GM23338 (cell line): Measurements from ENCODE around the gene SULF2. TPM values are rescaled to one million over a fixed set of nuclear protein-coding genes. Genes with fewer than 3 reads are reported as not detected.

ENCODE experiments used
- ATAC-seq: fragments of 200-7000 bp; cut with Tn5 transposase; 3 replicates; pipeline ENCODE4 v1.9.1; 2020
- DNase-seq: peaks from one replicate; pipeline ENCODE4 v3.0.0-alpha.2; 2015; ENCODE audit warnings: low spot score
- H2AFZ ChIP-seq: fragments of 200-600 bp; sonication (generic); 2 replicates; pipeline ENCODE4 v1.8.0; 2016; ENCODE audit warnings: antibody characterized with exemption, mild to moderate bottlenecking, moderate library complexity
- H3F3A ChIP-seq: fragments of 200-600 bp; sonication (generic); replicated peaks from 2 replicates; pipeline ENCODE4 v1.8.0; 2017; ENCODE audit warnings: antibody characterized with exemption, mixed run types, low read depth
- H3K27ac ChIP-seq: fragments of 200-600 bp; sonication (generic); 2 replicates; pipeline ENCODE4 v1.6.1; 2016; ENCODE audit warnings: low read depth
- H3K27me3 ChIP-seq: fragments of 200-600 bp; sonication (generic); 2 replicates; pipeline ENCODE4 v1.8.0; 2016; ENCODE audit warnings: mild to moderate bottlenecking, mixed run types, moderate library complexity; ENCODE audit not compliant: insufficient read depth
- H3K36me3 ChIP-seq: fragments of 200-600 bp; sonication (generic); 2 replicates; pipeline ENCODE4 v1.8.0; 2016; ENCODE audit warnings: mild to moderate bottlenecking; ENCODE audit not compliant: insufficient read depth
- H3K4me1 ChIP-seq: fragments of 200-600 bp; sonication (generic); 2 replicates; pipeline ENCODE4 v1.8.0; 2016; ENCODE audit warnings: mild to moderate bottlenecking, moderate library complexity; ENCODE audit not compliant: insufficient read depth
- H3K4me2 ChIP-seq: fragments of 200-600 bp; sonication (generic); 2 replicates; pipeline ENCODE4 v1.7.1; 2017; ENCODE audit warnings: mixed run types
- H3K4me3 ChIP-seq: fragments of 200-600 bp; sonication (generic); 2 replicates; pipeline ENCODE4 v1.6.1; 2016; ENCODE audit warnings: mixed run types
- H3K79me2 ChIP-seq: fragments of 200-600 bp; sonication (generic); replicated peaks from 2 replicates; pipeline ENCODE4 v1.8.0; 2017; ENCODE audit warnings: mild to moderate bottlenecking; ENCODE audit not compliant: insufficient read depth
- H3K9me2 ChIP-seq: fragments of 200-600 bp; sonication (generic); 2 replicates; pipeline ENCODE4 v1.8.0; 2017; ENCODE audit not compliant: insufficient read depth
- H4K20me1 ChIP-seq: fragments of 200-600 bp; sonication (generic); replicated peaks from 2 replicates; pipeline ENCODE4 v1.8.0; 2017; ENCODE audit warnings: mild to moderate bottlenecking; ENCODE audit not compliant: insufficient read depth
- H3K27ac Mint-ChIP-seq: 2 replicates; pipeline ENCODE4 v1.8.0; 2020; ENCODE audit warnings: inconsistent platforms, mild to moderate bottlenecking, moderate library complexity, mixed read lengths
- H3K27me3 Mint-ChIP-seq: 3 replicates; pipeline ENCODE4 v1.8.0; 2022; ENCODE audit warnings: low read depth, mild to moderate bottlenecking, moderate library complexity, mixed read lengths, inconsistent platforms; ENCODE audit not compliant: insufficient read depth, poor library complexity
- H3K36me3 Mint-ChIP-seq: 3 replicates; pipeline ENCODE4 v1.8.0; 2021; ENCODE audit warnings: low read depth, mild to moderate bottlenecking, inconsistent platforms, moderate library complexity, mixed read lengths
- H3K4me1 Mint-ChIP-seq: 3 replicates; pipeline ENCODE4 v1.8.0; 2020; ENCODE audit warnings: mild to moderate bottlenecking, inconsistent platforms, mixed read lengths
- H3K4me3 Mint-ChIP-seq: 3 replicates; pipeline ENCODE4 v1.8.0; 2021; ENCODE audit warnings: moderate library complexity, mild to moderate bottlenecking, inconsistent platforms, mixed read lengths
- H3K9me3 Mint-ChIP-seq: 3 replicates; pipeline ENCODE4 v1.8.0; 2020; ENCODE audit warnings: moderate library complexity, mild to moderate bottlenecking, inconsistent platforms, mixed read lengths
- CTCF ChIP-seq, 2 experiments: fragments of 200-600 bp in 1 of 2; sonication (generic) in 1 of 2; conservative IDR thresholded peaks; 2 replicates each; pipeline versions ENCODE4 v1.5.1 to v1.6.1; 2016 to 2017; ENCODE audit warnings: antibody characterized with exemption in 2 of 2, low read depth in 2 of 2, mild to moderate bottlenecking in 2 of 2, moderate library complexity in 1 of 2
- EZH2phosphoT487 ChIP-seq: fragments of 200-600 bp; sonication (generic); IDR thresholded peaks from one replicate; pipeline ENCODE4 v1.8.1; 2018; ENCODE audit warnings: antibody characterized with exemption; ENCODE audit not compliant: unreplicated experiment
- NANOG ChIP-seq: IDR thresholded peaks from 2 replicates; pipeline ENCODE4 v1.6.1; 2016; ENCODE audit warnings: antibody characterized with exemption, borderline replicate concordance
- REST ChIP-seq: IDR thresholded peaks from one replicate; pipeline ENCODE4 v1.6.1; 2018; ENCODE audit warnings: antibody characterized with exemption; ENCODE audit not compliant: unreplicated experiment
- STAT1 ChIP-seq: IDR thresholded peaks from one replicate; pipeline ENCODE4 v1.6.1; 2016; ENCODE audit warnings: antibody characterized with exemption; ENCODE audit not compliant: unreplicated experiment
- ZNF114 ChIP-seq: fragments of 250-450 bp; sonication (Bioruptor Pico); IDR thresholded peaks from 2 replicates; pipeline ENCODE4 v1.5.0; 2020; ENCODE audit warnings: mild to moderate bottlenecking, moderate library complexity
- ZNF331 ChIP-seq: fragments of 250-450 bp; sonication (Bioruptor Pico); IDR thresholded peaks from 2 replicates; pipeline ENCODE4 v1.5.0; 2020; ENCODE audit warnings: low read depth, mild to moderate bottlenecking, moderate library complexity
- polyA plus RNA-seq: library from polyadenylated mRNA; unstranded; fragments of >200 nt; fragmentation: Nextera tagmentation; extraction: Ambion mirVana; gene quantifications from 2 replicates; pipeline ENCODE4 v1.2.1, GENCODE V29; 2016
- total RNA-seq: library from RNA; depleted of rRNA; stranded (reverse); fragments of >200 nt; shearing (Covaris generic); gene quantifications from 2 replicates; pipeline ENCODE4 v1.2.3, GENCODE V29; 2014
- TF ChIP-seq, protein P1 (sequence below): IDR thresholded peaks from 2 replicates; pipeline ENCODE4 v1.6.1; 2016; ENCODE audit warnings: antibody characterized with exemption

The SULF2 gene
- total and polyA plus RNA-seq, 2 experiments from 2014 or later: 9.5 to 20.7 TPM

DNA sequence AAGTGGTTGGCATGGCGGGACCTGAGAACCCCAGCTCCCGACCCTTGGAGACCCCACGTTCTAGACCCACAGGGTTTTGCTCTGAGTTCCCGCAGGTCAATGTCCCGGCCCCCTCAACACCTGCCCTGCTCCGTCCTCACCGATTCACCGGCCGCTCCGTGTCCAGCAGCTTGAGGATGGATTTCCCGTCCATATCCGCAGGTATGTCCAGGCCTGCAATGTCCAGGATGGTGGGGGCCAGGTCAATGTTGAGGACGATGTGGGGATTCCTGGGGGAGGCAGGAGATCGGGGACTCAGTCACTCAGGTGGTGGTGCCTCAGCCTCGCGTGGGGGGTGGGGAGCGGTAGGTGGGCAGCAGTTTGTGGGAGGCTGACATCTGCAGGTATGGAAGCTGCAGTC is 106.7 kb downstream of the SULF2 start:
- Histone ChIP-seq H3K4me2 (no peak overlapping the region), H3K36me3 (no peaks in the 10 kb centered on the region), H3K4me1 (peaks cover 5% of the 10 kb centered on the region; the same call in 1 of the 2 replicates), H4K20me1 (no peaks in the 10 kb centered on the region; the same call in 1 of the 2 replicates), H3K9me2 (no peaks in the 10 kb centered on the region), H3F3A (no peaks in the 10 kb centered on the region), H3K79me2 (no peaks in the 10 kb centered on the region), H2AFZ (no peak overlapping the region), H3K27me3 (no peaks in the 10 kb centered on the region), H3K4me3 (no peak overlapping the region), H3K27ac (no peak overlapping the region)
- Mint-ChIP-seq H3K4me1 (peaks cover 15% of the 10 kb centered on the region), H3K27ac (no peak overlapping the region), H3K4me3 (no peak overlapping the region), H3K36me3 (no peaks in the 10 kb centered on the region), H3K27me3 (peaks cover 3% of the 10 kb centered on the region), H3K9me3 (no peaks in the 10 kb centered on the region; the same call in 2 of the 3 replicates)
- no peak for ATAC-seq
- DNase-seq: no peak
- TF ChIP-seq CTCF (conservative IDR thresholded peaks at IDR 0.05; ENCODE audit: low read depth in 2 of 2) (no peak), REST (no peak), ZNF331 (CRISPR knock-in tag) (no peak), STAT1 (no peak), EZH2phosphoT487 (no peak), ZNF114 (CRISPR knock-in tag) (no peak), NANOG (no peak)
- TF ChIP-seq, protein P1, sequence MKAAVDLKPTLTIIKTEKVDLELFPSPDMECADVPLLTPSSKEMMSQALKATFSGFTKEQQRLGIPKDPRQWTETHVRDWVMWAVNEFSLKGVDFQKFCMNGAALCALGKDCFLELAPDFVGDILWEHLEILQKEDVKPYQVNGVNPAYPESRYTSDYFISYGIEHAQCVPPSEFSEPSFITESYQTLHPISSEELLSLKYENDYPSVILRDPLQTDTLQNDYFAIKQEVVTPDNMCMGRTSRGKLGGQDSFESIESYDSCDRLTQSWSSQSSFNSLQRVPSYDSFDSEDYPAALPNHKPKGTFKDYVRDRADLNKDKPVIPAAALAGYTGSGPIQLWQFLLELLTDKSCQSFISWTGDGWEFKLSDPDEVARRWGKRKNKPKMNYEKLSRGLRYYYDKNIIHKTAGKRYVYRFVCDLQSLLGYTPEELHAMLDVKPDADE: no peak
